SK-N-SH (cell line): Measurements from ENCODE around the gene USP47. TPM values are rescaled to one million over a fixed set of nuclear protein-coding genes. Genes with fewer than 3 reads are reported as not detected.

Experiments used
- CTCF ChIA-PET: fragments of 300-600, 350-600 bp; formaldehyde crosslinking; extraction: SDS; loops from one replicate; lab custom pipeline; 2021; lab: Yijun Ruan, JAX
- POLR2A ChIA-PET: fragments of 350-600 bp; sonication (Branson Sonifier 250); formaldehyde crosslinking; extraction: SDS; loops from one replicate; lab custom pipeline; 2020; ENCODE audit warnings: antibody characterized with exemption, inconsistent platforms; lab: Yijun Ruan, JAX
- DNase-seq: peaks from one replicate; pipeline ENCODE4 v3.0.0; 2012
- H2AFZ ChIP-seq: fragments of 200-600 bp; sonication (generic); 2 replicates; pipeline ENCODE4 v1.8.1; 2016; ENCODE audit warnings: antibody characterized with exemption, mild to moderate bottlenecking, low read depth
- H3F3A ChIP-seq: fragments of 200-600 bp; sonication (generic); replicated peaks from 2 replicates; pipeline ENCODE3; 2016; ENCODE audit warnings: antibody characterized with exemption, mild to moderate bottlenecking; ENCODE audit not compliant: insufficient read depth
- H3K27ac ChIP-seq, 2 experiments: fragments of 200-500 bp in 1 of 2; fragments of 200-600 bp in 1 of 2; sonication (Bioruptor generic) in 1 of 2; sonication (generic), shearing (Covaris generic) in 1 of 2; 2 replicates each; pipeline versions ENCODE4 v1.5.1 to v1.6.1; 2014 to 2016; ENCODE audit warnings: low read depth in 2 of 2, inconsistent platforms in 1 of 2, low read length in 1 of 2, mild to moderate bottlenecking in 1 of 2, mixed read lengths in 1 of 2
- H3K27me3 ChIP-seq: fragments of 200-600 bp; sonication (generic), shearing (Covaris generic); 2 replicates; pipeline ENCODE4 v1.6.1; 2016; ENCODE audit warnings: mixed run types; ENCODE audit not compliant: insufficient read depth
- H3K36me3 ChIP-seq, 2 experiments: fragments of 200-500 bp in 1 of 2; fragments of 200-600 bp in 1 of 2; sonication (Bioruptor generic) in 1 of 2; sonication (generic) in 1 of 2; replicated peaks in 1 of 2; 2 replicates each; pipeline versions ENCODE3 to v1.5.1; 2014 to 2016; ENCODE audit warnings: low read length in 1 of 2, mild to moderate bottlenecking in 1 of 2; ENCODE audit not compliant: insufficient read depth in 2 of 2, control insufficient read depth in 1 of 2
- H3K4me1 ChIP-seq, 2 experiments: fragments of 200-500 bp in 1 of 2; fragments of 200-600 bp in 1 of 2; sonication (Bioruptor generic) in 1 of 2; sonication (generic), shearing (Covaris generic) in 1 of 2; 2 replicates each; pipeline versions ENCODE4 v1.5.1 to v1.6.1; 2014 to 2016; ENCODE audit warnings: low read depth in 1 of 2, low read length in 1 of 2, mixed run types in 1 of 2; ENCODE audit not compliant: insufficient read depth in 2 of 2, control insufficient read depth in 1 of 2
- H3K4me2 ChIP-seq: fragments of 200-600 bp; sonication (generic), shearing (Covaris generic); 2 replicates; pipeline ENCODE4 v1.6.1; 2017; ENCODE audit warnings: mixed run types
- H3K4me3 ChIP-seq, 2 experiments: fragments of 200-500 bp in 1 of 2; fragments of 200-600 bp in 1 of 2; sonication (Bioruptor generic) in 1 of 2; sonication (generic), shearing (Covaris generic) in 1 of 2; 2 replicates each; pipeline versions ENCODE4 v1.5.1 to v1.8.1; 2014 to 2016; ENCODE audit warnings: low read depth in 2 of 2, inconsistent platforms in 1 of 2, low read length in 1 of 2, mild to moderate bottlenecking in 1 of 2, mixed read lengths in 1 of 2, moderate library complexity in 1 of 2
- H3K79me2 ChIP-seq: fragments of 200-600 bp; sonication (generic); 2 replicates; pipeline ENCODE4 v1.8.1; 2017; ENCODE audit warnings: mild to moderate bottlenecking; ENCODE audit not compliant: insufficient read depth
- H3K9ac ChIP-seq: fragments of 200-600 bp; sonication (generic); 2 replicates; pipeline ENCODE4 v1.6.1; 2017; ENCODE audit warnings: mixed run types
- H3K9me2 ChIP-seq: fragments of 200-600 bp; sonication (generic); 2 replicates; pipeline ENCODE4 v1.6.1; 2017; ENCODE audit warnings: mixed run types
- H3K9me3 ChIP-seq: fragments of 200-600 bp; sonication (generic); 2 replicates; pipeline ENCODE4 v1.6.1; 2017; ENCODE audit warnings: mixed run types, mild to moderate bottlenecking, moderate library complexity
- H4K20me1 ChIP-seq: fragments of 200-600 bp; sonication (generic); 2 replicates; pipeline ENCODE4 v1.6.1; 2017; ENCODE audit warnings: mild to moderate bottlenecking, mixed run types; ENCODE audit not compliant: insufficient read depth
- ELF1 ChIP-seq: IDR thresholded peaks from 2 replicates; pipeline ENCODE4 v1.4.0; 2012
- EP300 ChIP-seq, 2 experiments: IDR thresholded peaks; 2 replicates each; pipeline versions ENCODE4 v1.4.0 to v1.6.1; 2012; ENCODE audit warnings: borderline replicate concordance in 1 of 2, low read depth in 1 of 2, low read length in 1 of 2
- GABPA ChIP-seq: IDR thresholded peaks from 2 replicates; pipeline ENCODE4 v1.4.0; 2012; ENCODE audit warnings: low read depth, mild to moderate bottlenecking
- GATA2 ChIP-seq: sonication (generic); formaldehyde crosslinking; IDR thresholded peaks from 2 replicates; pipeline ENCODE4 v1.5.0; 2020; ENCODE audit warnings: mild to moderate bottlenecking, missing genetic modification reagents
- JUND ChIP-seq: IDR thresholded peaks from 2 replicates; pipeline ENCODE4 v1.4.0; 2012
- POLR2AphosphoS5 ChIP-seq: IDR thresholded peaks from 2 replicates; pipeline ENCODE4 v1.6.1; 2012; ENCODE audit warnings: low read depth, low read length
- RCOR1 ChIP-seq: fragments of 150-350 bp; IDR thresholded peaks from 2 replicates; pipeline ENCODE4 v1.6.1; 2017; ENCODE audit warnings: antibody characterized with exemption, low read length
- RFX5 ChIP-seq: IDR thresholded peaks from 2 replicates; pipeline ENCODE4 v1.6.1; 2012; ENCODE audit warnings: mild to moderate bottlenecking, improper control_type of control experiment, low read length
- RXRA ChIP-seq: IDR thresholded peaks from 2 replicates; pipeline ENCODE4 v1.4.0; 2012; ENCODE audit warnings: low read depth, mild to moderate bottlenecking, borderline replicate concordance
- SMC3 ChIP-seq: IDR thresholded peaks from 2 replicates; pipeline ENCODE4 v1.6.1; 2012; ENCODE audit warnings: low read depth, low read length, improper control_type of control experiment
- TCF12 ChIP-seq: IDR thresholded peaks from 2 replicates; pipeline ENCODE4 v1.4.0; 2012
- TEAD4 ChIP-seq: IDR thresholded peaks from 2 replicates; pipeline ENCODE4 v1.4.0; 2012; ENCODE audit warnings: mild to moderate bottlenecking, borderline replicate concordance; ENCODE audit not compliant: insufficient read depth
- YY1 ChIP-seq: IDR thresholded peaks from 2 replicates; pipeline ENCODE4 v1.4.0; 2012; ENCODE audit warnings: low read depth, mild to moderate bottlenecking
- polyA plus RNA-seq, 3 experiments: library from polyadenylated mRNA; depleted of rRNA; stranded (reverse); fragments of >200 nt; gene quantifications; 2 replicates each; pipeline ENCODE4 v1.2.3, GENCODE V29; 2012
- TF ChIP-seq, protein P1 (sequence below): fragments of 150-350 bp; IDR thresholded peaks from 2 replicates; pipeline ENCODE4 v1.6.1; 2017; ENCODE audit warnings: antibody characterized with exemption, low read length, low read depth, borderline replicate concordance
- TF ChIP-seq, protein P2 (sequence below): IDR thresholded peaks from 2 replicates; pipeline ENCODE4; 2012
- TF ChIP-seq, protein P3 (sequence below): IDR thresholded peaks from 2 replicates; pipeline ENCODE4 v1.4.0; 2012; ENCODE audit warnings: low read depth, borderline replicate concordance
- TF ChIP-seq, protein P4 (sequence below): IDR thresholded peaks from 2 replicates; pipeline ENCODE4 v1.4.0; 2012; ENCODE audit warnings: low read depth
- TF ChIP-seq, protein P5 (sequence below): fragments of 200-600 bp; sonication (generic); IDR thresholded peaks from 2 replicates; pipeline ENCODE4 v1.6.1; 2017; ENCODE audit warnings: antibody characterized with exemption, mild to moderate bottlenecking, moderate library complexity

The USP47 gene
- polyA plus RNA-seq, 1 of the 3 experiments (the other 2 are of a cell fraction), result 10.3 TPM

GRCh38 chr11:11948242-11948947 lies 106.6 kb downstream of the USP47 start (continued):
- TF ChIP-seq, protein P1, sequence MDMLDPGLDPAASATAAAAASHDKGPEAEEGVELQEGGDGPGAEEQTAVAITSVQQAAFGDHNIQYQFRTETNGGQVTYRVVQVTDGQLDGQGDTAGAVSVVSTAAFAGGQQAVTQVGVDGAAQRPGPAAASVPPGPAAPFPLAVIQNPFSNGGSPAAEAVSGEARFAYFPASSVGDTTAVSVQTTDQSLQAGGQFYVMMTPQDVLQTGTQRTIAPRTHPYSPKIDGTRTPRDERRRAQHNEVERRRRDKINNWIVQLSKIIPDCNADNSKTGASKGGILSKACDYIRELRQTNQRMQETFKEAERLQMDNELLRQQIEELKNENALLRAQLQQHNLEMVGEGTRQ, result no peak
- TF ChIP-seq, protein P2, sequence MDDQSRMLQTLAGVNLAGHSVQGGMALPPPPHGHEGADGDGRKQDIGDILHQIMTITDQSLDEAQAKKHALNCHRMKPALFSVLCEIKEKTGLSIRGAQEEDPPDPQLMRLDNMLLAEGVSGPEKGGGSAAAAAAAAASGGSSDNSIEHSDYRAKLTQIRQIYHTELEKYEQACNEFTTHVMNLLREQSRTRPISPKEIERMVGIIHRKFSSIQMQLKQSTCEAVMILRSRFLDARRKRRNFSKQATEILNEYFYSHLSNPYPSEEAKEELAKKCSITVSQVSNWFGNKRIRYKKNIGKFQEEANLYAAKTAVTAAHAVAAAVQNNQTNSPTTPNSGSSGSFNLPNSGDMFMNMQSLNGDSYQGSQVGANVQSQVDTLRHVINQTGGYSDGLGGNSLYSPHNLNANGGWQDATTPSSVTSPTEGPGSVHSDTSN, result no peak
- TF ChIP-seq, protein P3, sequence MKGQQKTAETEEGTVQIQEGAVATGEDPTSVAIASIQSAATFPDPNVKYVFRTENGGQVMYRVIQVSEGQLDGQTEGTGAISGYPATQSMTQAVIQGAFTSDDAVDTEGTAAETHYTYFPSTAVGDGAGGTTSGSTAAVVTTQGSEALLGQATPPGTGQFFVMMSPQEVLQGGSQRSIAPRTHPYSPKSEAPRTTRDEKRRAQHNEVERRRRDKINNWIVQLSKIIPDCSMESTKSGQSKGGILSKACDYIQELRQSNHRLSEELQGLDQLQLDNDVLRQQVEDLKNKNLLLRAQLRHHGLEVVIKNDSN, result no peak
- no peak for TF ChIP-seq TCF12
- TF ChIP-seq, protein P4, sequence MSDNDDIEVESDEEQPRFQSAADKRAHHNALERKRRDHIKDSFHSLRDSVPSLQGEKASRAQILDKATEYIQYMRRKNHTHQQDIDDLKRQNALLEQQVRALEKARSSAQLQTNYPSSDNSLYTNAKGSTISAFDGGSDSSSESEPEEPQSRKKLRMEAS, result no peak
- no peak for TF ChIP-seq YY1

DNA sequence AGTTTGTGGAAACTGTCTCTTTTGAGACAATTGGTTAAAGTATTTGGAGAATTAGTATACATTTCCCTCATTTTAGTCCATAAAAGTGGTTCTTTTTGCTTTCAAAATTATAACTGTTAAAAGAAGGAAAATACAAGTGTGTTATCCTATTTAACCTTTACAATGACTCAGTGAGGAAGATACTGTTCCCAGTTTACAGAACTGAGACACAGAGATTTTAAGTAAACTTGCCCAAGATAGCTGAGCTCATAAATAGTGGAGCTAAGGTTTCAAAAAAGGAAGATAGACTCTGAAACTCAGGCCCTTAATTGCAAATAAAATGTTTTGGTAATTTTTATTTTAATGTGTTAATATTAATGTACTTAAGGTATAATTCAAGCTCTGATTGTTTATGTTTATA lies 107.7 kb downstream of the USP47 start:
- Histone ChIP-seq H3K9me3 (no peaks in the 10 kb centered on the region), H3K9ac (no peak overlapping the region), H2AFZ (no peak overlapping the region), H3K27ac (no peak overlapping the region), H4K20me1 (no peaks in the 10 kb centered on the region), H3K79me2 (no peaks in the 10 kb centered on the region), H3K27me3 (no peaks in the 10 kb centered on the region), H3K36me3 (peaks cover 72 to 82% of the 10 kb centered on the region in 2 experiments), H3K4me3 (no peak overlapping the region), H3K4me1 (peaks cover 5 to 13% of the 10 kb centered on the region in 2 experiments), H3F3A (peaks cover 9% of the 10 kb centered on the region), H3K4me2 (no peak overlapping the region), H3K9me2 (no peaks in the 10 kb centered on the region)
- ChIA-PET POLR2A (no interaction called here), CTCF (interaction anchor here (1.2 kb wide), 2 partner anchors 17 to 18 kb away, joined by 3 to 5 read pairs; no protein-coding TSS in a partner anchor)
- TF ChIP-seq RCOR1 (no peak), RXRA (no peak), ELF1 (no peak), TEAD4 (no peak), POLR2AphosphoS5 (no peak)
- DNase-seq, result no peak

- H3K9ac ChIP-seq, result no peak overlapping the region
- peaks cover 86 to 92% of the 10 kb centered on the region in 2 experiments for H3K36me3 ChIP-seq
- no peak overlapping the region for H3K27ac ChIP-seq
- no peak overlapping the region for H3K4me3 ChIP-seq
- no peaks in the 10 kb centered on the region for H3K27me3 ChIP-seq
- H2AFZ ChIP-seq, result no peak overlapping the region
- no peaks in the 10 kb centered on the region for H3K79me2 ChIP-seq
- no peak for DNase-seq
- H3K4me1 ChIP-seq, result peaks cover 0 to 2% of the 10 kb centered on the region in 2 experiments; a peak in 2 of 4 replicates
- H3K4me2 ChIP-seq, result no peak overlapping the region
- peaks cover 27% of the 10 kb centered on the region for H3F3A ChIP-seq
- TF ChIP-seq SMC3, result no peak
- TF ChIP-seq GATA2 (CRISPR knock-in tag), result no peak
- no peak for TF ChIP-seq GABPA
- no peak for TF ChIP-seq YY1
- no peak for TF ChIP-seq JUND
- TF ChIP-seq RFX5, result no peak
- TF ChIP-seq, protein P2, result no peak
- TF ChIP-seq, protein P1, result no peak
- TF ChIP-seq ELF1, result no peak
- TF ChIP-seq EP300 (IDR thresholded peaks at IDR 0.05; ENCODE audit: borderline replicate concordance in 1 of 2, low read depth in 1 of 2, low read length in 1 of 2), result no peak
- TF ChIP-seq, protein P5, sequence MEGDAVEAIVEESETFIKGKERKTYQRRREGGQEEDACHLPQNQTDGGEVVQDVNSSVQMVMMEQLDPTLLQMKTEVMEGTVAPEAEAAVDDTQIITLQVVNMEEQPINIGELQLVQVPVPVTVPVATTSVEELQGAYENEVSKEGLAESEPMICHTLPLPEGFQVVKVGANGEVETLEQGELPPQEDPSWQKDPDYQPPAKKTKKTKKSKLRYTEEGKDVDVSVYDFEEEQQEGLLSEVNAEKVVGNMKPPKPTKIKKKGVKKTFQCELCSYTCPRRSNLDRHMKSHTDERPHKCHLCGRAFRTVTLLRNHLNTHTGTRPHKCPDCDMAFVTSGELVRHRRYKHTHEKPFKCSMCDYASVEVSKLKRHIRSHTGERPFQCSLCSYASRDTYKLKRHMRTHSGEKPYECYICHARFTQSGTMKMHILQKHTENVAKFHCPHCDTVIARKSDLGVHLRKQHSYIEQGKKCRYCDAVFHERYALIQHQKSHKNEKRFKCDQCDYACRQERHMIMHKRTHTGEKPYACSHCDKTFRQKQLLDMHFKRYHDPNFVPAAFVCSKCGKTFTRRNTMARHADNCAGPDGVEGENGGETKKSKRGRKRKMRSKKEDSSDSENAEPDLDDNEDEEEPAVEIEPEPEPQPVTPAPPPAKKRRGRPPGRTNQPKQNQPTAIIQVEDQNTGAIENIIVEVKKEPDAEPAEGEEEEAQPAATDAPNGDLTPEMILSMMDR, result no peak
- TF ChIP-seq, protein P4, result no peak
- POLR2A ChIA-PET, result no interaction called here
- no peaks in the 10 kb centered on the region for H3K9me3 ChIP-seq
- H3K9me2 ChIP-seq, result no peaks in the 10 kb centered on the region
- H4K20me1 ChIP-seq, result no peaks in the 10 kb centered on the region
- CTCF ChIA-PET, result interaction anchor here (0.6 kb wide), 1 partner anchor 10 kb away, joined by 4 read pairs; no protein-coding TSS in a partner anchor
Observed at GRCh38 chr11:11952036-11952435, 110.3 kb downstream of the USP47 start.
